CD14-positive monocyte (primary cell): Measurements from ENCODE around the gene FAM111B. TPM values are rescaled to one million over a fixed set of nuclear protein-coding genes. Genes with fewer than 3 reads are reported as not detected.
"Not testable (repeated sequence)": the region's sequence is repeated elsewhere in the genome, so short reads cannot be mapped to it uniquely, and the experiment has no call there.

Experiments used
- DNase-seq, 3 donors: peaks; one replicate each; pipeline ENCODE4 v3.0.0-alpha.2; 2011 to 2022
- H2AFZ ChIP-seq: 2 replicates; pipeline ENCODE4 v1.6.0; 2012; ENCODE audit warnings: mild to moderate bottlenecking, low read depth, low read length, inconsistent platforms; ENCODE audit not compliant: insufficient read depth, poor library complexity, severe bottlenecking
- H3K27ac ChIP-seq, 2 donors: 1 replicate in 1 of 2; 2 replicates in 1 of 2; pipeline ENCODE4 v1.5.1; 2012 to 2013; ENCODE audit warnings: low read length in 2 of 2, control low read depth in 1 of 2, inconsistent platforms in 1 of 2, low read depth in 1 of 2, mild to moderate bottlenecking in 1 of 2
- H3K27me3 ChIP-seq, 2 donors: one replicate each; pipeline versions ENCODE4 v1.6.0 to v1.6.1; 2011 to 2013; ENCODE audit warnings: low read length in 2 of 2; ENCODE audit not compliant: control insufficient read depth in 2 of 2, insufficient read depth in 2 of 2
- H3K36me3 ChIP-seq, 2 donors: replicated peaks in 1 of 2; 1 replicate in 1 of 2; 2 replicates in 1 of 2; pipeline versions ENCODE4 v1.5.1 to v1.6.1; 2012 to 2013; ENCODE audit warnings: low read length in 2 of 2, control low read depth in 1 of 2, inconsistent platforms in 1 of 2, mild to moderate bottlenecking in 1 of 2; ENCODE audit not compliant: insufficient read depth in 2 of 2, control insufficient read depth in 1 of 2
- H3K4me1 ChIP-seq, 2 donors: 1 replicate in 1 of 2; 2 replicates in 1 of 2; pipeline versions ENCODE4 v1.5.1 to v1.6.1; 2012 to 2013; ENCODE audit warnings: low read length in 2 of 2, control low read depth in 1 of 2, inconsistent platforms in 1 of 2, mild to moderate bottlenecking in 1 of 2, moderate library complexity in 1 of 2; ENCODE audit not compliant: insufficient read depth in 2 of 2, control insufficient read depth in 1 of 2
- H3K4me2 ChIP-seq: replicated peaks from 2 replicates; pipeline ENCODE3; 2012; ENCODE audit warnings: low read length, moderate library complexity, mild to moderate bottlenecking; ENCODE audit not compliant: poor library complexity, severe bottlenecking; ENCODE audit errors: extremely low read depth
- H3K4me3 ChIP-seq, 3 experiments: fragments of 200-600 bp in 1 of 3; sonication (generic) in 1 of 3; replicated peaks in 1 of 3; 1 replicate in 2 of 3; 2 replicates in 1 of 3; pipeline ENCODE4 v1.5.1; 2011 to 2013; ENCODE audit warnings: low read length in 3 of 3, mild to moderate bottlenecking in 3 of 3, control low read depth in 2 of 3, low read depth in 2 of 3, inconsistent platforms in 1 of 3, moderate library complexity in 1 of 3
- H3K79me2 ChIP-seq: 2 replicates; pipeline ENCODE4 v1.6.0; 2012; ENCODE audit warnings: mild to moderate bottlenecking, control low read depth, inconsistent platforms, low read length, moderate library complexity; ENCODE audit not compliant: insufficient read depth
- H3K9ac ChIP-seq: 2 replicates; pipeline ENCODE4 v1.6.0; 2017; ENCODE audit warnings: low read length, mild to moderate bottlenecking; ENCODE audit not compliant: insufficient read depth, poor library complexity, severe bottlenecking
- H3K9me3 ChIP-seq, 2 donors: replicated peaks in 1 of 2; 1 replicate in 1 of 2; 2 replicates in 1 of 2; pipeline versions ENCODE4 v1.5.1 to v1.6.1; 2012 to 2013; ENCODE audit warnings: low read length in 2 of 2, control low read depth in 1 of 2; ENCODE audit not compliant: control insufficient read depth in 1 of 2, insufficient read depth in 1 of 2
- H4K20me1 ChIP-seq: 2 replicates; pipeline ENCODE4 v1.6.0; 2012; ENCODE audit warnings: mild to moderate bottlenecking, low read length, control low read depth, moderate library complexity; ENCODE audit not compliant: insufficient read depth
- H3K27ac Mint-ChIP-seq, 7 donors: one replicate each; pipeline ENCODE4 v1.8.0; 2020; ENCODE audit warnings: mild to moderate bottlenecking in 7 of 7, mixed read lengths in 7 of 7, moderate library complexity in 6 of 7, inconsistent platforms in 2 of 7
- H3K27me3 Mint-ChIP-seq, 3 donors: one replicate each; pipeline ENCODE4 v1.8.0; 2021 to 2022; ENCODE audit warnings: low read depth in 3 of 3, mild to moderate bottlenecking in 3 of 3, mixed read lengths in 3 of 3, moderate library complexity in 3 of 3, inconsistent platforms in 1 of 3
- H3K36me3 Mint-ChIP-seq, 2 donors: one replicate each; pipeline ENCODE4 v1.8.0; 2020; ENCODE audit warnings: mixed read lengths in 2 of 2, inconsistent platforms in 1 of 2, mild to moderate bottlenecking in 1 of 2
- H3K4me1 Mint-ChIP-seq: one replicate; pipeline ENCODE4 v1.8.0; 2020; ENCODE audit warnings: mild to moderate bottlenecking, mixed read lengths
- H3K4me3 Mint-ChIP-seq, 2 donors: one replicate each; pipeline ENCODE4 v1.8.0; 2020; ENCODE audit warnings: mild to moderate bottlenecking in 2 of 2, mixed read lengths in 2 of 2, moderate library complexity in 1 of 2
- H3K9me3 Mint-ChIP-seq, 7 donors: one replicate each; pipeline ENCODE4 v1.8.0; 2020 to 2022; ENCODE audit warnings: mixed read lengths in 7 of 7, mild to moderate bottlenecking in 6 of 7, moderate library complexity in 6 of 7, inconsistent platforms in 2 of 7
- WGBS: methylation state at CpG from one replicate; pipeline ENCODE4 v1.1.5; 2013; ENCODE audit warnings: missing lambda C conversion rate; ENCODE audit not compliant: insufficient coverage; 5-methylcytosine and 5-hydroxymethylcytosine counted together
- intact Hi-C, 2 donors: fragments of 100-400 bp; cut with micrococcal nuclease; formaldehyde crosslinking; loops; one replicate each; pipeline versions ENCODE4 v1.15.0 to v1.15.1; 2023
- polyA plus RNA-seq, 3 donors: library from polyadenylated mRNA; depleted of rRNA in 1 of 3; unstranded in 2 of 3; stranded (reverse) in 1 of 3; fragments of 300-500 nt in 2 of 3; fragments of >200 nt in 1 of 3; fragmentation: Illumina TruSeq in 2 of 3; gene quantifications; 1 replicate in 2 of 3; 2 replicates in 1 of 3; pipeline ENCODE4 v1.2.3, GENCODE V29; 2012 to 2021
- TF ChIP-seq, protein P1 (sequence below): fragments of 200-600 bp; IDR thresholded peaks from one replicate; pipeline ENCODE4 v1.8.0; 2022; ENCODE audit warnings: antibody characterized with exemption, mild to moderate bottlenecking

Gene FAM111B
- polyA plus RNA-seq, 3 donors: 0.09 TPM; not detected in 2

DNA sequence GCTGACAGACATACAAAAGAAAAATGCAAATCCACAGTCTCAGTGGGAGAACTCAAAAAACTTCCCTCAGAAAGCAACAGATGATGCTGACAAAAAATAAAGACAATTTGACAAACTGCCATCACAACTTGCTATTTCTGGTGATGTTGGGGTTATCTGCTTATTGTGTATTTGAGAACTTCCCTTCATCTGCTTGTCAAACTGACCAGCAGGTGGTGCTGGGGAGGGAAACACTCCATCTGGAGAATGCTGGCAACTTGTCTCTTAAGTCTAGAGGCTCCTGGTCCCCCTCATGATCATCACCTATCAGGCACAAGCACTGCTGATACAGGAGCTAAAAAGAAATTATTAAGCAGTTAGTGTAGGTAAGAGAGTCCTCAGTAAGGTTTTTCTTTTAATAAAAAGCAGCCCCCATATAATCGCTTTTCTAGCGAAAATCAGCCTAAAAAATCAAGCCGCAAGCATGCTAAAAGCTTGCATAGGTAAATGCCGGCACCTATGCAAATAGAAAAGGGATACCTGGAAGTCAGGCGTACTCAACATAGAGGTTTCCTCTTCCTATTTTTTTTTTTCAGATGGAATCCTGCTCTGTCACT lies 9.8 kb upstream of the FAM111B start:
- Histone ChIP-seq H4K20me1 (no peaks in the 10 kb centered on the region), H3K9me3 (no peaks in the 10 kb centered on the region), H3K4me3 (no peak overlapping the region), H3K4me1 (peaks cover 7% of the 10 kb centered on the region in 2 donors), H3K9ac (no peak overlapping the region), H3K27ac (no peak overlapping the region), H3K79me2 (no peaks in the 10 kb centered on the region), H3K36me3 (no peaks in the 10 kb centered on the region), H3K27me3 (no peaks in the 10 kb centered on the region), H3K4me2 (no peak overlapping the region), H2AFZ (no peak overlapping the region)
- Mint-ChIP-seq H3K4me3 (no peak overlapping the region), H3K27me3 (peaks cover 0 to 3% (median 1%) of the 10 kb centered on the region in 3 donors), H3K9me3 (no peaks in the 10 kb centered on the region), H3K36me3 (no peaks in the 10 kb centered on the region), H3K4me1 (peaks cover 9% of the 10 kb centered on the region), H3K27ac (no peak overlapping the region)
- 90% methylated on average over 5 of the region's 5 CpGs for WGBS
- DNase-seq: peak; percentile 52 to 67 (median 55)
- TF ChIP-seq, protein P1, sequence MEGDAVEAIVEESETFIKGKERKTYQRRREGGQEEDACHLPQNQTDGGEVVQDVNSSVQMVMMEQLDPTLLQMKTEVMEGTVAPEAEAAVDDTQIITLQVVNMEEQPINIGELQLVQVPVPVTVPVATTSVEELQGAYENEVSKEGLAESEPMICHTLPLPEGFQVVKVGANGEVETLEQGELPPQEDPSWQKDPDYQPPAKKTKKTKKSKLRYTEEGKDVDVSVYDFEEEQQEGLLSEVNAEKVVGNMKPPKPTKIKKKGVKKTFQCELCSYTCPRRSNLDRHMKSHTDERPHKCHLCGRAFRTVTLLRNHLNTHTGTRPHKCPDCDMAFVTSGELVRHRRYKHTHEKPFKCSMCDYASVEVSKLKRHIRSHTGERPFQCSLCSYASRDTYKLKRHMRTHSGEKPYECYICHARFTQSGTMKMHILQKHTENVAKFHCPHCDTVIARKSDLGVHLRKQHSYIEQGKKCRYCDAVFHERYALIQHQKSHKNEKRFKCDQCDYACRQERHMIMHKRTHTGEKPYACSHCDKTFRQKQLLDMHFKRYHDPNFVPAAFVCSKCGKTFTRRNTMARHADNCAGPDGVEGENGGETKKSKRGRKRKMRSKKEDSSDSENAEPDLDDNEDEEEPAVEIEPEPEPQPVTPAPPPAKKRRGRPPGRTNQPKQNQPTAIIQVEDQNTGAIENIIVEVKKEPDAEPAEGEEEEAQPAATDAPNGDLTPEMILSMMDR: peak; percentile 78
- intact Hi-C loops: loop anchor here (5.0 kb wide), 1 partner anchor 60 kb away; no protein-coding TSS in a partner anchor

DNA sequence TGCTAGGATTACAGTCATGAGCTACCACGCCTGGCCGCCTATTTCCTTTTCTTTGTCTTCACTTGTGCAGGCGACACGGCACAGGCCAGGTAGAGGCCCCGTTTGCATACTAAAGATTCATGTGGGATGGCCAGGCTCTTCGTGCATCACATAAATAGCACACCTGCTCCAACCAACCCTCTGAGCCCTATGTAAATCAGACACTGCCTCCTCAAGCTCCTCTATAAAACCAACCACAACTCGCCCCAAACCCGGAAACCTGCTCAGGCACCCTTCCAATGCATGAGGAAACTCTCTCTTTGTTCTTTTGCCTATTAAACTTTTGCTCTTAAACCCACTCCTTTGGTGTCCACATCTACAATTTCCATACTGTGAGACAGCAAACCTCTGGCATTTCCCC lies 9.1 kb upstream of the FAM111B start:
- H3K36me3 ChIP-seq, H3K79me2 ChIP-seq, H3K36me3 Mint-ChIP-seq, H3K27me3 Mint-ChIP-seq, H3K9me3 ChIP-seq, H2AFZ ChIP-seq, H3K27me3 ChIP-seq, DNase-seq, H3K4me3 Mint-ChIP-seq, H3K9ac ChIP-seq, H3K9me3 Mint-ChIP-seq, H3K27ac ChIP-seq, H3K4me2 ChIP-seq, H3K4me3 ChIP-seq, H4K20me1 ChIP-seq, H3K27ac Mint-ChIP-seq: not testable (repeated sequence)
- 81% methylated on average over 2 of the region's 8 CpGs for WGBS
- peaks cover 14% of the 10 kb centered on the region for H3K4me1 Mint-ChIP-seq
- H3K4me1 ChIP-seq: peaks cover 10 to 12% of the 10 kb centered on the region in 2 donors
- intact Hi-C loops: loop anchor here (5.0 kb wide), 1 partner anchor 59 kb away; no protein-coding TSS in a partner anchor
